HCT116 (cell line): ENCODE data around the gene ANKRD18B.
"Not testable (repeated sequence)": the region's sequence is repeated elsewhere in the genome, so short reads cannot be mapped to it uniquely, and the experiment has no call there.

Source experiments
- CEBPB ChIP-seq: IDR thresholded peaks from 2 replicates; pipeline ENCODE4 v1.6.1; 2012; ENCODE audit warnings: low read depth
- EGR1 ChIP-seq: IDR thresholded peaks from 2 replicates; pipeline ENCODE4 v1.6.1; 2012; ENCODE audit warnings: low read depth
- ELF1 ChIP-seq: IDR thresholded peaks from 2 replicates; pipeline ENCODE4 v1.6.1; 2012; ENCODE audit warnings: low read depth, borderline replicate concordance
- EZH2 ChIP-seq: fragments of 200-600 bp; sonication (generic); IDR thresholded peaks from 2 replicates; pipeline ENCODE4 v1.6.1; 2017; ENCODE audit warnings: antibody characterized with exemption, mixed run types
- FOSL1 ChIP-seq: IDR thresholded peaks from 2 replicates; pipeline ENCODE4 v1.6.1; 2012; ENCODE audit warnings: low read depth
- POLR2A ChIP-seq: IDR thresholded peaks from 2 replicates; pipeline ENCODE4 v1.7.0; 2011; ENCODE audit warnings: borderline replicate concordance; ENCODE audit not compliant: insufficient read depth, insufficient read length; ENCODE audit errors: extremely low read depth
- POLR2AphosphoS5 ChIP-seq: IDR thresholded peaks from 2 replicates; pipeline ENCODE4 v1.6.1; 2011; ENCODE audit warnings: mild to moderate bottlenecking, low read depth, low read length, moderate library complexity
- RAD21 ChIP-seq: IDR thresholded peaks from 2 replicates; pipeline ENCODE4 v1.6.1; 2012; ENCODE audit warnings: low read depth, mild to moderate bottlenecking
- TF ChIP-seq, protein P1 (sequence below), 3 experiments: fragments of 200-600 bp in 1 of 3; sonication (generic) in 1 of 3; IDR thresholded peaks in 2 of 3; conservative IDR thresholded peaks in 1 of 3; 2 replicates each; pipeline ENCODE4 v1.5.1; 2012 to 2017; ENCODE audit warnings: low read depth in 2 of 3, low read length in 2 of 3, antibody characterized with exemption in 1 of 3, borderline replicate concordance in 1 of 3, control low read depth in 1 of 3, mild to moderate bottlenecking in 1 of 3, mixed read lengths in 1 of 3, mixed run types in 1 of 3, moderate library complexity in 1 of 3; ENCODE audit not compliant: insufficient read depth in 1 of 3
- TF ChIP-seq, protein P2 (sequence below): IDR thresholded peaks from 2 replicates; pipeline ENCODE4 v1.6.1; 2011; ENCODE audit warnings: mild to moderate bottlenecking, low read length, moderate library complexity; ENCODE audit not compliant: insufficient replicate concordance; ENCODE audit errors: extremely low read depth
- TF ChIP-seq, protein P3 (sequence below): IDR thresholded peaks from 2 replicates; pipeline ENCODE4 v1.6.1; 2012
- TF ChIP-seq, protein P4 (sequence below): IDR thresholded peaks from 2 replicates; pipeline ENCODE4 v1.6.1; 2012; ENCODE audit warnings: low read depth

DNA sequence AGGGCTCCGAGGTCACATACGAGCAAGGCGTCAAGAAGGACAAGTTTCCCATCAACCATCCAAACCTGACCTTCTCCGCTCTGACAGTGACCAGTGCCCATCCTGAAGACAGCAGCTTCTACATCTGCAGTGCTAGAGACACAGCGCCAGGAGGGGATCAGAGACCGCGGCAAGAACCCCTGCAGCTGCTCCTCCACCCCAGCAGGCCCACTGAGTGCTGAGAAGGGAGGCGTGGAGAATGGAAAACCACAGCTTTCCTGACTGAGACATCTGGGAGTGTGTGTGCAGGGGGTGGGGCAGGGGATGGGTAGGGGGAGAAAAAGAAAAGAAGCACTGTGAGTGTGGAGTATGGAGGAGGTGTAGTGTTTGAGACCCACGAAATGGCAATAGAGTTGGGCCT lies 94.3 kb downstream of the ANKRD18B start:
- TF ChIP-seq POLR2A, EZH2, ELF1, EGR1, CEBPB, FOSL1, POLR2AphosphoS5, RAD21: not testable (repeated sequence)
- TF ChIP-seq, protein P1, sequence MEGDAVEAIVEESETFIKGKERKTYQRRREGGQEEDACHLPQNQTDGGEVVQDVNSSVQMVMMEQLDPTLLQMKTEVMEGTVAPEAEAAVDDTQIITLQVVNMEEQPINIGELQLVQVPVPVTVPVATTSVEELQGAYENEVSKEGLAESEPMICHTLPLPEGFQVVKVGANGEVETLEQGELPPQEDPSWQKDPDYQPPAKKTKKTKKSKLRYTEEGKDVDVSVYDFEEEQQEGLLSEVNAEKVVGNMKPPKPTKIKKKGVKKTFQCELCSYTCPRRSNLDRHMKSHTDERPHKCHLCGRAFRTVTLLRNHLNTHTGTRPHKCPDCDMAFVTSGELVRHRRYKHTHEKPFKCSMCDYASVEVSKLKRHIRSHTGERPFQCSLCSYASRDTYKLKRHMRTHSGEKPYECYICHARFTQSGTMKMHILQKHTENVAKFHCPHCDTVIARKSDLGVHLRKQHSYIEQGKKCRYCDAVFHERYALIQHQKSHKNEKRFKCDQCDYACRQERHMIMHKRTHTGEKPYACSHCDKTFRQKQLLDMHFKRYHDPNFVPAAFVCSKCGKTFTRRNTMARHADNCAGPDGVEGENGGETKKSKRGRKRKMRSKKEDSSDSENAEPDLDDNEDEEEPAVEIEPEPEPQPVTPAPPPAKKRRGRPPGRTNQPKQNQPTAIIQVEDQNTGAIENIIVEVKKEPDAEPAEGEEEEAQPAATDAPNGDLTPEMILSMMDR (IDR thresholded peaks at IDR 0.05 in 2 of 3, conservative IDR thresholded peaks at IDR 0.05 in 1 of 3; ENCODE audit: borderline replicate concordance in 1 of 3, insufficient read depth in 1 of 3, low read depth in 2 of 3, low read length in 2 of 3) = not testable (repeated sequence)
- TF ChIP-seq, protein P2, sequence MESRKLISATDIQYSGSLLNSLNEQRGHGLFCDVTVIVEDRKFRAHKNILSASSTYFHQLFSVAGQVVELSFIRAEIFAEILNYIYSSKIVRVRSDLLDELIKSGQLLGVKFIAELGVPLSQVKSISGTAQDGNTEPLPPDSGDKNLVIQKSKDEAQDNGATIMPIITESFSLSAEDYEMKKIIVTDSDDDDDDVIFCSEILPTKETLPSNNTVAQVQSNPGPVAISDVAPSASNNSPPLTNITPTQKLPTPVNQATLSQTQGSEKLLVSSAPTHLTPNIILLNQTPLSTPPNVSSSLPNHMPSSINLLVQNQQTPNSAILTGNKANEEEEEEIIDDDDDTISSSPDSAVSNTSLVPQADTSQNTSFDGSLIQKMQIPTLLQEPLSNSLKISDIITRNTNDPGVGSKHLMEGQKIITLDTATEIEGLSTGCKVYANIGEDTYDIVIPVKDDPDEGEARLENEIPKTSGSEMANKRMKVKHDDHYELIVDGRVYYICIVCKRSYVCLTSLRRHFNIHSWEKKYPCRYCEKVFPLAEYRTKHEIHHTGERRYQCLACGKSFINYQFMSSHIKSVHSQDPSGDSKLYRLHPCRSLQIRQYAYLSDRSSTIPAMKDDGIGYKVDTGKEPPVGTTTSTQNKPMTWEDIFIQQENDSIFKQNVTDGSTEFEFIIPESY = not testable (repeated sequence)
- TF ChIP-seq, protein P3, sequence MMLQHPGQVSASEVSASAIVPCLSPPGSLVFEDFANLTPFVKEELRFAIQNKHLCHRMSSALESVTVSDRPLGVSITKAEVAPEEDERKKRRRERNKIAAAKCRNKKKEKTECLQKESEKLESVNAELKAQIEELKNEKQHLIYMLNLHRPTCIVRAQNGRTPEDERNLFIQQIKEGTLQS = not testable (repeated sequence)
- TF ChIP-seq, protein P4, sequence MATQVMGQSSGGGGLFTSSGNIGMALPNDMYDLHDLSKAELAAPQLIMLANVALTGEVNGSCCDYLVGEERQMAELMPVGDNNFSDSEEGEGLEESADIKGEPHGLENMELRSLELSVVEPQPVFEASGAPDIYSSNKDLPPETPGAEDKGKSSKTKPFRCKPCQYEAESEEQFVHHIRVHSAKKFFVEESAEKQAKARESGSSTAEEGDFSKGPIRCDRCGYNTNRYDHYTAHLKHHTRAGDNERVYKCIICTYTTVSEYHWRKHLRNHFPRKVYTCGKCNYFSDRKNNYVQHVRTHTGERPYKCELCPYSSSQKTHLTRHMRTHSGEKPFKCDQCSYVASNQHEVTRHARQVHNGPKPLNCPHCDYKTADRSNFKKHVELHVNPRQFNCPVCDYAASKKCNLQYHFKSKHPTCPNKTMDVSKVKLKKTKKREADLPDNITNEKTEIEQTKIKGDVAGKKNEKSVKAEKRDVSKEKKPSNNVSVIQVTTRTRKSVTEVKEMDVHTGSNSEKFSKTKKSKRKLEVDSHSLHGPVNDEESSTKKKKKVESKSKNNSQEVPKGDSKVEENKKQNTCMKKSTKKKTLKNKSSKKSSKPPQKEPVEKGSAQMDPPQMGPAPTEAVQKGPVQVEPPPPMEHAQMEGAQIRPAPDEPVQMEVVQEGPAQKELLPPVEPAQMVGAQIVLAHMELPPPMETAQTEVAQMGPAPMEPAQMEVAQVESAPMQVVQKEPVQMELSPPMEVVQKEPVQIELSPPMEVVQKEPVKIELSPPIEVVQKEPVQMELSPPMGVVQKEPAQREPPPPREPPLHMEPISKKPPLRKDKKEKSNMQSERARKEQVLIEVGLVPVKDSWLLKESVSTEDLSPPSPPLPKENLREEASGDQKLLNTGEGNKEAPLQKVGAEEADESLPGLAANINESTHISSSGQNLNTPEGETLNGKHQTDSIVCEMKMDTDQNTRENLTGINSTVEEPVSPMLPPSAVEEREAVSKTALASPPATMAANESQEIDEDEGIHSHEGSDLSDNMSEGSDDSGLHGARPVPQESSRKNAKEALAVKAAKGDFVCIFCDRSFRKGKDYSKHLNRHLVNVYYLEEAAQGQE = not testable (repeated sequence)
